NCI-H82 treated with DMSO at 0.1 percent for 48 hours (cell line): ENCODE measurements around the gene ANKRD26.
A peak's percentile ranks its signal among the peaks of the same experiment; 100 is the strongest.
"Not testable (repeated sequence)": the region's sequence is repeated elsewhere in the genome, so short reads cannot be mapped to it uniquely, and the experiment has no call there.

Source experiments
- DNase-seq: peaks from one replicate; lab custom pipeline; 2025; ENCODE audit not compliant: unreplicated experiment; lab: John Stamatoyannopoulos, UW

Gene ANKRD26

GRCh38 chr10:27099916-27100812 lies at the start of gene ANKRD26:
Gene ANKRD26, minus strand, starts transcription at chr10:27100494. Its CDS starts 168 bp downstream, at chr10:27100326.
- DNase-seq, result peak; percentile 66

- no peak for DNase-seq
Observed at GRCh38 chr10:27147701-27148100, 47.4 kb upstream of the ANKRD26 start.

GRCh38 chr10:27145937-27146336 lies 45.6 kb upstream of the ANKRD26 start:
- no peak for DNase-seq

- no peak for DNase-seq
Observed at GRCh38 chr10:27143686-27144085, 43.4 kb upstream of the ANKRD26 start.

GRCh38 chr10:27138277-27138676 lies 38.0 kb upstream of the ANKRD26 start:
- DNase-seq, result no peak

GRCh38 chr10:27134371-27134770 lies 34.1 kb upstream of the ANKRD26 start:
- no peak for DNase-seq

GRCh38 chr10:27108165-27108564 lies 7.9 kb upstream of the ANKRD26 start:
- DNase-seq, result no peak

- no peak for DNase-seq
Observed at GRCh38 chr10:27104919-27105318, 4.6 kb upstream of the ANKRD26 start.

GRCh38 chr10:27100813-27101347 lies 586 bp upstream of the ANKRD26 start:
- no peak for DNase-seq

- DNase-seq, result no peak
Observed at GRCh38 chr10:27099448-27099847, 846 bp downstream of the ANKRD26 start.

GRCh38 chr10:27088119-27089044 lies 11.9 kb downstream of the ANKRD26 start:
- DNase-seq, result no peak

- DNase-seq, result no peak
Observed at GRCh38 chr10:27072436-27073114, 27.7 kb downstream of the ANKRD26 start.

GRCh38 chr10:27068217-27068891 lies 31.9 kb downstream of the ANKRD26 start:
- no peak for DNase-seq

GRCh38 chr10:27065084-27065483 lies 35.2 kb downstream of the ANKRD26 start:
- no peak for DNase-seq

GRCh38 chr10:27052656-27053055 lies 47.6 kb downstream of the ANKRD26 start:
- no peak for DNase-seq

GRCh38 chr10:27045247-27045646 lies 55.0 kb downstream of the ANKRD26 start:
- not testable (repeated sequence) for DNase-seq

GRCh38 chr10:27041196-27041595 lies 59.1 kb downstream of the ANKRD26 start:
- no peak for DNase-seq

- no peak for DNase-seq
Observed at GRCh38 chr10:27038168-27038567, 62.1 kb downstream of the ANKRD26 start.

- DNase-seq, result no peak
Observed at GRCh38 chr10:27035163-27035562, 65.1 kb downstream of the ANKRD26 start.

- no peak for DNase-seq
Observed at GRCh38 chr10:27030060-27030459, 70.2 kb downstream of the ANKRD26 start.
